ENCODE data around the gene ELP4.

GRCh38 chr11:31657091-31657490 lies 147.5 kb downstream of the ELP4 start:
- TF ChIP-seq CTCF (tag by site-specific recombination; IDR thresholded peaks at IDR 0.05) (no peak), ZNF121 (tag by site-specific recombination; IDR thresholded peaks at IDR 0.05) (no peak), SETDB1 (IDR thresholded peaks at IDR 0.05; ENCODE audit: insufficient read length, low read length) (no peak)

All from HEK293 (cell line).